ENCODE data around the gene CAMP. TPM values are rescaled to one million over a fixed set of nuclear protein-coding genes. Genes with fewer than 3 reads are reported as not detected.
"Not testable (repeated sequence)": the region's sequence is repeated elsewhere in the genome, so short reads cannot be mapped to it uniquely, and the experiment has no call there.

The CAMP gene
- total RNA-seq, 1 experiment from 2014 or later: not detected

DNA sequence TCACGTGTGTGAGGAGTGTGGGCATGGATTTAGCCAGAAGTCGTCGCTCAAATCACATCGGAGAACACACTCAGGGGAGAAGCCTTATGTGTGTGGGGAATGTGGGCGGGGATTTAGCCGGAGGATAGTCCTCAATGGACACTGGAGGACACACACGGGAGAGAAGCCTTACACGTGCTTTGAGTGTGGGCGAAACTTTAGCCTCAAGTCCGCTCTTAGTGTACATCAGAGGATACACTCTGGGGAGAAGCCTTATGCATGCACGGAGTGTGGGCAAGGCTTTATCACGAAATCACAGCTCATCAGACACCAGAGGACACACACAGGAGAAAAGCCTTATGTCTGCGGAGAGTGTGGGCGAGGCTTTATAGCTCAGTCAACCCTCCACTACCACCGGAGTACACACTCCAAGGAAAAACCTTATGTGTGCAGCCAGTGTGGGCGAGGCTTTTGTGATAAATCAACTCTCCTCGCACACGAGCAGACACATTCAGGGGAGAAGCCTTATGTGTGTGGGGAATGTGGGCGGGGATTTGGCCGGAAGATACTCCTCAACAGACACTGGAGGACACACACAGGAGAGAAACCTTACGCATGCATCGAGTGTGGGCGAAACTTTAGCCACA lies 45.8 kb downstream of the CAMP start:
- Histone ChIP-seq H3K4me2 (ENCODE audit: low read length) (peak overlapping the region; percentile 72), H2AFZ (ENCODE audit: low read length) (peak overlapping the region; percentile 63), H3K79me2 (ENCODE audit: low read length) (no peaks in the 10 kb centered on the region), H3K27ac (ENCODE audit: low read length) (peak overlapping the region; percentile 93), H4K20me1 (ENCODE audit: low read length) (no peaks in the 10 kb centered on the region), H3F3A (ENCODE audit: low read length, unreplicated experiment) (peaks cover 11% of the 10 kb centered on the region), H3K36me3 (ENCODE audit: low read depth, low read length) (peaks cover 8% of the 10 kb centered on the region; the same call in 1 of the 2 replicates), H3K27me3 (ENCODE audit: low read length) (no peaks in the 10 kb centered on the region), H3K9ac (ENCODE audit: low read length) (peak overlapping the region; percentile 55), H3K9me2 (replicated peaks; ENCODE audit: low read length) (no peaks in the 10 kb centered on the region), H3K4me1 (ENCODE audit: insufficient read depth, low read length) (peaks cover 28% of the 10 kb centered on the region), H3K9me3 (ENCODE audit: low read length) (no peaks in the 10 kb centered on the region), H3K4me3 (ENCODE audit: low read length) (peak overlapping the region; percentile 27)
- no TSS peak for BruUV-seq (replicated peaks)
- DNase-seq (no peak), ATAC-seq (no peak)
- TF ChIP-seq EZH2phosphoT487 (IDR thresholded peaks at IDR 0.05; ENCODE audit: borderline replicate concordance, low read length): no peak
- TF ChIP-seq, protein P1, sequence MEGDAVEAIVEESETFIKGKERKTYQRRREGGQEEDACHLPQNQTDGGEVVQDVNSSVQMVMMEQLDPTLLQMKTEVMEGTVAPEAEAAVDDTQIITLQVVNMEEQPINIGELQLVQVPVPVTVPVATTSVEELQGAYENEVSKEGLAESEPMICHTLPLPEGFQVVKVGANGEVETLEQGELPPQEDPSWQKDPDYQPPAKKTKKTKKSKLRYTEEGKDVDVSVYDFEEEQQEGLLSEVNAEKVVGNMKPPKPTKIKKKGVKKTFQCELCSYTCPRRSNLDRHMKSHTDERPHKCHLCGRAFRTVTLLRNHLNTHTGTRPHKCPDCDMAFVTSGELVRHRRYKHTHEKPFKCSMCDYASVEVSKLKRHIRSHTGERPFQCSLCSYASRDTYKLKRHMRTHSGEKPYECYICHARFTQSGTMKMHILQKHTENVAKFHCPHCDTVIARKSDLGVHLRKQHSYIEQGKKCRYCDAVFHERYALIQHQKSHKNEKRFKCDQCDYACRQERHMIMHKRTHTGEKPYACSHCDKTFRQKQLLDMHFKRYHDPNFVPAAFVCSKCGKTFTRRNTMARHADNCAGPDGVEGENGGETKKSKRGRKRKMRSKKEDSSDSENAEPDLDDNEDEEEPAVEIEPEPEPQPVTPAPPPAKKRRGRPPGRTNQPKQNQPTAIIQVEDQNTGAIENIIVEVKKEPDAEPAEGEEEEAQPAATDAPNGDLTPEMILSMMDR (conservative IDR thresholded peaks at IDR 0.05; ENCODE audit: low read depth, low read length): no peak
- intact Hi-C loops (cut with micrococcal nuclease): loop anchor here (1.0 to 2.0 kb wide), 3 partner anchors 28 to 75 kb away; partner anchors contain the start of gene ZNF589
- CTCF ChIA-PET: interaction anchor here (0.5 to 2.7 kb wide), 5 partner anchors 14 to 167 kb away, joined by 3 to 40 read pairs (median 5); no protein-coding TSS in a partner anchor
- POLR2A ChIA-PET (ENCODE audit: unreplicated experiment): interaction anchor here (0.5 to 1.3 kb wide), 4 partner anchors 28 to 171 kb away, joined by 3 to 6 read pairs (median 3); partner anchors contain the start of genes CCDC51 and ZNF589

DNA sequence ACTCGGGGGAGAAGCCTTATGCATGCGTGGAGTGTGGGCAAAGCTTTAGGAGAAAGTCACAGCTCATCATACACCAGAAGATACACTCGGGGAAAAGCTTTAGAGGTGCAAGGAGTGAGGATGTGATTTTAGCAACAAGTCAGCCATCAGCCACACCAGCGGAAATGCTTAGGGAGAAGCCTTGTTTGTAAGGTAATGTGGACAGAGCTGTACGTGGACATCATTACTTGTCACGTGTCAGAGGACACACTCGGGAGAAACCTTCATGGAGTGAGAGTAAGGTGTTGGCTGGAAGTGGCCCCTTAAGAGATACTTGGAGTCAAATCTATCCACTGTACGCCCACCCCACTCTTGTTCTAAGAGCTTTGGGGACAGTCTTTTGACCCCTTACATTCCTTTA lies 46.3 kb downstream of the CAMP start:
- Histone ChIP-seq H3K79me2 (ENCODE audit: low read length) (no peaks in the 10 kb centered on the region), H3K4me1 (ENCODE audit: insufficient read depth, low read length) (peaks cover 28% of the 10 kb centered on the region), H3K27ac (ENCODE audit: low read length) (peak overlapping the region; percentile 93), H3F3A (ENCODE audit: low read length, unreplicated experiment) (peaks cover 11% of the 10 kb centered on the region), H3K4me2 (ENCODE audit: low read length) (no peak overlapping the region), H3K36me3 (ENCODE audit: low read depth, low read length) (peaks cover 8% of the 10 kb centered on the region; the same call in 1 of the 2 replicates), H3K27me3 (ENCODE audit: low read length) (no peaks in the 10 kb centered on the region), H2AFZ (ENCODE audit: low read length) (no peak overlapping the region), H3K4me3 (ENCODE audit: low read length) (no peak overlapping the region), H3K9ac (ENCODE audit: low read length) (no peak overlapping the region), H4K20me1 (ENCODE audit: low read length) (no peaks in the 10 kb centered on the region), H3K9me3 (ENCODE audit: low read length) (no peaks in the 10 kb centered on the region), H3K9me2 (replicated peaks; ENCODE audit: low read length) (no peaks in the 10 kb centered on the region)
- TF ChIP-seq, protein P1 (conservative IDR thresholded peaks at IDR 0.05; ENCODE audit: low read depth, low read length): no peak
- TF ChIP-seq EZH2 (IDR thresholded peaks at IDR 0.05; ENCODE audit: low read length, unreplicated experiment) (no peak), EZH2phosphoT487 (IDR thresholded peaks at IDR 0.05; ENCODE audit: borderline replicate concordance, low read length) (no peak)
- ATAC-seq (no peak), DNase-seq (no peak)
- intact Hi-C loops (cut with micrococcal nuclease): loop anchor here (2.0 kb wide), 2 partner anchors 29 to 37 kb away; partner anchors contain the start of gene ZNF589
- ChIA-PET POLR2A (ENCODE audit: unreplicated experiment) (no interaction called here), CTCF (interaction anchor here (2.2 to 2.7 kb wide), 2 partner anchors 131 to 167 kb away, joined by 5 to 40 read pairs; no protein-coding TSS in a partner anchor)
- BruUV-seq (replicated peaks): no TSS peak

DNA sequence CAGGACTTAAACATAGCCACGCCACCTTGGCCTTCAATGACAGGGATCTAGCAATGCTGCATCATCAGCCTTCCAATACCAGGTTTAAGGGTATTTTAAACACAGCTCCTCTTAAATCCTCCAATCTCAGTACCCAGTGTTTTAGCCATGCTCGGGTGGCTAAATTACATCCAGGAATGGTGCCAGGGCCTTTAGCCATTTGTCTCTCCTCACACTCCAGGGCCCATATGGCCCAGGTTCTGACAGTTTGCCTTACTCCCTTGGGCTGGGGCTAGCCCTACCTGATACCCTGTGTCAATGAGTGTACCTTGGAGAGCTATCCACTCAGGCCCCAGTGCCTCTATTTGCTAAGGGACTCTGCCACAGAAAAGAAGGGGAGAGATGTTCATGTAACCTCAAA lies 47.0 kb downstream of the CAMP start:
- no peak overlapping the region for H3K27ac ChIP-seq (ENCODE audit: low read length)
- no peak for ATAC-seq
- no peaks in the 10 kb centered on the region for H3K27me3 ChIP-seq (ENCODE audit: low read length)
- no peaks in the 10 kb centered on the region for H4K20me1 ChIP-seq (ENCODE audit: low read length)
- H3K79me2 ChIP-seq (ENCODE audit: low read length): no peaks in the 10 kb centered on the region
- peaks cover 11% of the 10 kb centered on the region for H3F3A ChIP-seq (ENCODE audit: low read length, unreplicated experiment)
- no peaks in the 10 kb centered on the region for H3K9me3 ChIP-seq (ENCODE audit: low read length)
- H3K36me3 ChIP-seq (ENCODE audit: low read depth, low read length): peaks cover 8% of the 10 kb centered on the region; the same call in 1 of the 2 replicates
- no TSS peak for BruUV-seq (replicated peaks)
- ChIA-PET CTCF (interaction anchor here (2.7 kb wide), 1 partner anchor 166 kb away, joined by 40 read pairs; no protein-coding TSS in a partner anchor), POLR2A (ENCODE audit: unreplicated experiment) (no interaction called here)
- no peak overlapping the region for H3K4me3 ChIP-seq (ENCODE audit: low read length)
- H3K4me1 ChIP-seq (ENCODE audit: insufficient read depth, low read length): peaks cover 30% of the 10 kb centered on the region
- H3K9me2 ChIP-seq (replicated peaks; ENCODE audit: low read length): no peaks in the 10 kb centered on the region
- TF ChIP-seq EZH2phosphoT487 (IDR thresholded peaks at IDR 0.05; ENCODE audit: borderline replicate concordance, low read length) (no peak), EZH2 (IDR thresholded peaks at IDR 0.05; ENCODE audit: low read length, unreplicated experiment) (no peak)
- TF ChIP-seq, protein P1 (conservative IDR thresholded peaks at IDR 0.05; ENCODE audit: low read depth, low read length): no peak
- intact Hi-C loops (cut with micrococcal nuclease): no loop called here
- no peak overlapping the region for H3K9ac ChIP-seq (ENCODE audit: low read length)
- H2AFZ ChIP-seq (ENCODE audit: low read length): no peak overlapping the region
- DNase-seq: no peak
- no peak overlapping the region for H3K4me2 ChIP-seq (ENCODE audit: low read length)

DNA sequence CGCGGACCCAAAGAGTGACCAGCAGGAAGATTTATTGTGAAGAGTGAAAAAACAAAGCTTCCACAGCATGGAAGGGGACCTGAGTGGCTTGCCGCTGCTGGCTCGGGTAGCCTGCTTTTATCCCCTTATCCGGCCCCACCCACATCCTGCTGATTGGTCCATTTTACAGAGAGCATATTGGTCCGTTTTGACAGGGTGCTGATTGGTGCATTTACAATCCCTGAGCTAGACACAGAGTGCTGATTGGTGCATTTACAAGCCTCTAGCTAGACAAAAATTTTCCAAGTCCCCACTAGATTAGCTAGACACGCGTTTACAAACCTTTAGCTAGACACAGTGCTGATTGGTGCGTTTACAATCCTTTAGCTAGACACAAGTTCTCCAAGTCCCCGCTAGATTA lies 47.9 kb downstream of the CAMP start:
- H3K4me2 ChIP-seq (ENCODE audit: low read length); H3K27me3 ChIP-seq (ENCODE audit: low read length); H3K27ac ChIP-seq (ENCODE audit: low read length); H4K20me1 ChIP-seq (ENCODE audit: low read length); POLR2A ChIA-PET (ENCODE audit: unreplicated experiment); H3K4me3 ChIP-seq (ENCODE audit: low read length); intact Hi-C loops (cut with micrococcal nuclease); H3K9ac ChIP-seq (ENCODE audit: low read length); H3K79me2 ChIP-seq (ENCODE audit: low read length); H3K9me3 ChIP-seq (ENCODE audit: low read length); ATAC-seq; DNase-seq; BruUV-seq (replicated peaks); H2AFZ ChIP-seq (ENCODE audit: low read length); H3K9me2 ChIP-seq (replicated peaks; ENCODE audit: low read length); H3K36me3 ChIP-seq (ENCODE audit: low read depth, low read length): not testable (repeated sequence)
- CTCF ChIA-PET: interaction anchor here (0.6 to 3.6 kb wide), 2 partner anchors 129 to 165 kb away, joined by 3 to 69 read pairs; no protein-coding TSS in a partner anchor
- Histone ChIP-seq H3K4me1 (ENCODE audit: insufficient read depth, low read length) (peaks cover 39% of the 10 kb centered on the region), H3F3A (ENCODE audit: low read length, unreplicated experiment) (peaks cover 11% of the 10 kb centered on the region)

Measured in PC-3 (cell line).